ENCODE measurements around the gene PGM2L1.

DNA sequence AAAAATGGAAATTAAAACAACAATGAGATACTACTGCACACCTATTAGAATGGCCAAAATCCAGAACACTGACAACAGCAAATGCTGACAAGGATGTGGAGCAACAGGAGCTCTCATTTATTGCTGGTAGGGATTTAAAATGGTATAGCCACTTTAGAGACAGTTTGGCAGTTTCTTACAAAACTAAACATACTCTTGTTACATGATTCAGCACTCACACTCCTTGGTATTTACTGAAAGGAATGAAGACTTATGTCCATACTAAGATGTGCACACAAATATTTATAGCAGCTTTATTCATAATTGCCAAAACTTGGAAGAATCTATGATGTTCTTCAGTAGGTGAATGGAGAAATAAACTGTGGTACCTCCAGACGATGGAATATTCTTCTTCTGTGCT, 40.8 kb downstream of the PGM2L1 start:
- TF ChIP-seq, protein P1, sequence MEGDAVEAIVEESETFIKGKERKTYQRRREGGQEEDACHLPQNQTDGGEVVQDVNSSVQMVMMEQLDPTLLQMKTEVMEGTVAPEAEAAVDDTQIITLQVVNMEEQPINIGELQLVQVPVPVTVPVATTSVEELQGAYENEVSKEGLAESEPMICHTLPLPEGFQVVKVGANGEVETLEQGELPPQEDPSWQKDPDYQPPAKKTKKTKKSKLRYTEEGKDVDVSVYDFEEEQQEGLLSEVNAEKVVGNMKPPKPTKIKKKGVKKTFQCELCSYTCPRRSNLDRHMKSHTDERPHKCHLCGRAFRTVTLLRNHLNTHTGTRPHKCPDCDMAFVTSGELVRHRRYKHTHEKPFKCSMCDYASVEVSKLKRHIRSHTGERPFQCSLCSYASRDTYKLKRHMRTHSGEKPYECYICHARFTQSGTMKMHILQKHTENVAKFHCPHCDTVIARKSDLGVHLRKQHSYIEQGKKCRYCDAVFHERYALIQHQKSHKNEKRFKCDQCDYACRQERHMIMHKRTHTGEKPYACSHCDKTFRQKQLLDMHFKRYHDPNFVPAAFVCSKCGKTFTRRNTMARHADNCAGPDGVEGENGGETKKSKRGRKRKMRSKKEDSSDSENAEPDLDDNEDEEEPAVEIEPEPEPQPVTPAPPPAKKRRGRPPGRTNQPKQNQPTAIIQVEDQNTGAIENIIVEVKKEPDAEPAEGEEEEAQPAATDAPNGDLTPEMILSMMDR (IDR thresholded peaks at IDR 0.05; ENCODE audit: low read depth, low read length), result no peak
- no peak for TF ChIP-seq EZH2phosphoT487 (IDR thresholded peaks at IDR 0.05; ENCODE audit: low read depth)
